Measurements from ENCODE around the gene POLR1H. TPM values are rescaled to one million over a fixed set of nuclear protein-coding genes. Genes with fewer than 3 reads are reported as not detected.

The POLR1H gene
- total RNA-seq, 3 donors from 2014 or later: 14.2 to 39.7 (median 24.1) TPM

GRCh38 chr6:30101444-30102413, 40.7 kb downstream of the POLR1H start:
- Histone ChIP-seq H3K27ac (peak overlapping the region; percentile 88 to 93), H3K27me3 (peaks cover 0 to 12% of the 10 kb centered on the region in 2 donors), H3K36me3 (no peaks in the 10 kb centered on the region), H3K9me3 (no peaks in the 10 kb centered on the region), H3K4me3 (peak overlapping the region; percentile 39 to 68 (median 51)), H3K4me1 (peaks cover 4 to 19% of the 10 kb centered on the region in 2 donors)
- peak; percentile 89 to 92 for DNase-seq (ENCODE audit: low spot score in 2 of 2)
- TF ChIP-seq POLR2A (IDR thresholded peaks at IDR 0.05): peak; percentile 47
- no peak for TF ChIP-seq CTCF (IDR thresholded peaks at IDR 0.05)
- peak in 2 of 3 donors; percentile 38 to 68 for TF ChIP-seq POLR2AphosphoS5 (IDR thresholded peaks at IDR 0.05)
- intact Hi-C loops (cut with DNase I; ENCODE audit: low total_unique reads): no loop called here

GRCh38 chr6:30102414-30102969, 41.4 kb downstream of the POLR1H start:
- TF ChIP-seq POLR2A (IDR thresholded peaks at IDR 0.05) (no peak), CTCF (IDR thresholded peaks at IDR 0.05) (no peak), POLR2AphosphoS5 (IDR thresholded peaks at IDR 0.05) (no peak)
- H3K27ac ChIP-seq: peak overlapping the region; percentile 88 to 93
- H3K9me3 ChIP-seq: no peaks in the 10 kb centered on the region
- H3K4me1 ChIP-seq: peaks cover 4 to 19% of the 10 kb centered on the region in 2 donors
- H3K27me3 ChIP-seq: peaks cover 0 to 13% of the 10 kb centered on the region in 2 donors
- H3K4me3 ChIP-seq: peak overlapping the region; percentile 39 to 68 (median 51)
- intact Hi-C loops (cut with DNase I; ENCODE audit: low total_unique reads): no loop called here
- no peaks in the 10 kb centered on the region for H3K36me3 ChIP-seq
- DNase-seq (ENCODE audit: low spot score in 2 of 2): peak in 1 of 2 donors; percentile 43

GRCh38 chr6:30102970-30103871, 42.2 kb downstream of the POLR1H start:
- no peak for TF ChIP-seq POLR2A (IDR thresholded peaks at IDR 0.05)
- peak in 1 of 3 donors; percentile 47 for TF ChIP-seq POLR2AphosphoS5 (IDR thresholded peaks at IDR 0.05)
- TF ChIP-seq CTCF (IDR thresholded peaks at IDR 0.05): peak; percentile 84 to 96 (median 94)
- peak; percentile 86 to 90 for DNase-seq (ENCODE audit: low spot score in 2 of 2)
- Histone ChIP-seq H3K9me3 (no peaks in the 10 kb centered on the region), H3K36me3 (no peaks in the 10 kb centered on the region), H3K27ac (peak overlapping the region; percentile 88 to 93), H3K4me1 (peaks cover 4 to 19% of the 10 kb centered on the region in 2 donors), H3K27me3 (peaks cover 0 to 16% of the 10 kb centered on the region in 2 donors), H3K4me3 (peak overlapping the region; percentile 31 to 68 (median 48))
- intact Hi-C loops (cut with DNase I; ENCODE audit: low total_unique reads): no loop called here

DNA sequence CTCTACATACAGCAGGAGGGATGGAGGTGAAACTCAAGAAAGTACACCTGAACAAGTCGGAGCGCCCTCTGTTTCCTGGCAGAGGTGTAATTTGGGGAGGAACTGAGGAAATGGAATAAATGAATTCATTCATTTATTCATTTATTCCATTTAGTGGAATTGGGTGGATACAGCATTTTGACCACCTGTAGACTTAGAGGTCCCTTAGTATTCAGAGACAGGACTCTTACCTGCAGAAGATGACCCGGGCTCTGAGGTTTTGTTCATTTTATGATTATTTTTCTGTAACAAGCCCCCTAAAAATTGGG, 42.8 kb downstream of the POLR1H start:
- intact Hi-C loops (cut with DNase I; ENCODE audit: low total_unique reads): no loop called here
- TF ChIP-seq POLR2A (IDR thresholded peaks at IDR 0.05): no peak
- no peak for TF ChIP-seq CTCF (IDR thresholded peaks at IDR 0.05)
- TF ChIP-seq POLR2AphosphoS5 (IDR thresholded peaks at IDR 0.05): no peak
- DNase-seq (ENCODE audit: low spot score in 2 of 2): no peak
- peak overlapping the region; percentile 31 to 68 (median 48) for H3K4me3 ChIP-seq
- H3K27me3 ChIP-seq: peaks cover 0 to 19% of the 10 kb centered on the region in 2 donors
- H3K4me1 ChIP-seq: peaks cover 4 to 19% of the 10 kb centered on the region in 2 donors
- H3K27ac ChIP-seq: peak overlapping the region in 1 of 2 donors; percentile 88
- no peaks in the 10 kb centered on the region for H3K9me3 ChIP-seq
- no peaks in the 10 kb centered on the region for H3K36me3 ChIP-seq
